ENCODE results near the gene LMOD1.

The LMOD1 gene

GRCh38 chr1:201895913-201896807 is 50.2 kb downstream of the LMOD1 start:
- H3K27me3 ChIP-seq (ENCODE audit: insufficient read depth, low read length, poor library complexity), result peaks cover 6% of the 10 kb centered on the region
- H3K9ac ChIP-seq (ENCODE audit: low read depth, low read length), result no peak overlapping the region
- DNase-seq (peak; percentile 89), ATAC-seq (ENCODE audit: insufficient read depth, low read depth) (peak; percentile 99)
- no peaks in the 10 kb centered on the region for H3K36me3 ChIP-seq (ENCODE audit: insufficient read depth, low read length)
- H3K4me2 ChIP-seq (ENCODE audit: insufficient read depth, low read length), result peak overlapping the region; percentile 59
- 0 out of 2 replicates have a peak overlapping the region, but pooled peaks have one; percentile 1 for H3K27ac ChIP-seq (ENCODE audit: low read length)
- H3K9me3 ChIP-seq (ENCODE audit: insufficient read depth, low read length, severe bottlenecking), result no peaks in the 10 kb centered on the region
- no peaks in the 10 kb centered on the region for H3K79me2 ChIP-seq (ENCODE audit: insufficient read depth, low read length)
- H4K20me1 ChIP-seq (ENCODE audit: insufficient read depth, low read length), result peaks cover 3% of the 10 kb centered on the region; the same call in 1 of the 2 replicates
- H3K4me1 ChIP-seq (ENCODE audit: insufficient read depth, low read length), result peaks cover 7% of the 10 kb centered on the region
- peak overlapping the region; percentile 79 for H2AFZ ChIP-seq (ENCODE audit: low read depth, low read length)
- H3K4me3 ChIP-seq (ENCODE audit: low read depth in 1 of 2, low read length in 2 of 2), result peak overlapping the region in 1 of 2 experiments; percentile 35; a peak in 2 of 4 replicates
- peak; percentile 100 for TF ChIP-seq CTCF (IDR thresholded peaks at IDR 0.05; ENCODE audit: borderline replicate concordance, extremely low read depth, low read length, poor library complexity, severe bottlenecking)
- TF ChIP-seq EZH2 (IDR thresholded peaks at IDR 0.05; ENCODE audit: borderline replicate concordance, low read depth, low read length, severe bottlenecking), result no peak

- Histone ChIP-seq H2AFZ (ENCODE audit: low read depth, low read length) (no peak overlapping the region), H3K36me3 (ENCODE audit: insufficient read depth, low read length) (no peaks in the 10 kb centered on the region), H3K9ac (ENCODE audit: low read depth, low read length) (no peak overlapping the region)
These were observed 51.2 kb downstream of the LMOD1 start for GRCh38 chr1:201895120-201895665.

GRCh38 chr1:201894343-201895119 is 51.8 kb downstream of the LMOD1 start:
- Histone ChIP-seq H3K27ac (ENCODE audit: low read length) (no peak overlapping the region), H3K4me1 (ENCODE audit: insufficient read depth, low read length) (peaks cover 7% of the 10 kb centered on the region), H3K9me3 (ENCODE audit: insufficient read depth, low read length, severe bottlenecking) (no peaks in the 10 kb centered on the region), H3K27me3 (ENCODE audit: insufficient read depth, low read length, poor library complexity) (peaks cover 6% of the 10 kb centered on the region), H3K36me3 (ENCODE audit: insufficient read depth, low read length) (no peaks in the 10 kb centered on the region), H3K4me2 (ENCODE audit: insufficient read depth, low read length) (no peak overlapping the region), H3K9ac (ENCODE audit: low read depth, low read length) (no peak overlapping the region), H4K20me1 (ENCODE audit: insufficient read depth, low read length) (peaks cover 3% of the 10 kb centered on the region; the same call in 1 of the 2 replicates), H3K4me3 (ENCODE audit: low read depth in 1 of 2, low read length in 2 of 2) (no peak overlapping the region), H3K79me2 (ENCODE audit: insufficient read depth, low read length) (no peaks in the 10 kb centered on the region), H2AFZ (ENCODE audit: low read depth, low read length) (no peak overlapping the region)
- no peak for TF ChIP-seq EZH2 (IDR thresholded peaks at IDR 0.05; ENCODE audit: borderline replicate concordance, low read depth, low read length, severe bottlenecking)
- ATAC-seq (ENCODE audit: insufficient read depth, low read depth), result no peak
- DNase-seq, result peak; percentile 19

More at GRCh38 chr1:201895120-201895665, 51.2 kb downstream of the LMOD1 start:
- Histone ChIP-seq H3K4me2 (ENCODE audit: insufficient read depth, low read length) (no peak overlapping the region), H3K27ac (ENCODE audit: low read length) (no peak overlapping the region), H3K4me1 (ENCODE audit: insufficient read depth, low read length) (peaks cover 7% of the 10 kb centered on the region), H3K79me2 (ENCODE audit: insufficient read depth, low read length) (no peaks in the 10 kb centered on the region), H4K20me1 (ENCODE audit: insufficient read depth, low read length) (peaks cover 3% of the 10 kb centered on the region; the same call in 1 of the 2 replicates), H3K9me3 (ENCODE audit: insufficient read depth, low read length, severe bottlenecking) (no peaks in the 10 kb centered on the region), H3K4me3 (ENCODE audit: low read depth in 1 of 2, low read length in 2 of 2) (no peak overlapping the region), H3K27me3 (ENCODE audit: insufficient read depth, low read length, poor library complexity) (peaks cover 6% of the 10 kb centered on the region)
- no peak for ATAC-seq (ENCODE audit: insufficient read depth, low read depth)
- TF ChIP-seq CTCF (IDR thresholded peaks at IDR 0.05; ENCODE audit: borderline replicate concordance, extremely low read depth, low read length, poor library complexity, severe bottlenecking), result no peak
- TF ChIP-seq EZH2 (IDR thresholded peaks at IDR 0.05; ENCODE audit: borderline replicate concordance, low read depth, low read length, severe bottlenecking), result no peak
- DNase-seq, result no peak

Data from DND-41 (cell line).